ENCODE measurements around the gene MARCHF2.

DNA sequence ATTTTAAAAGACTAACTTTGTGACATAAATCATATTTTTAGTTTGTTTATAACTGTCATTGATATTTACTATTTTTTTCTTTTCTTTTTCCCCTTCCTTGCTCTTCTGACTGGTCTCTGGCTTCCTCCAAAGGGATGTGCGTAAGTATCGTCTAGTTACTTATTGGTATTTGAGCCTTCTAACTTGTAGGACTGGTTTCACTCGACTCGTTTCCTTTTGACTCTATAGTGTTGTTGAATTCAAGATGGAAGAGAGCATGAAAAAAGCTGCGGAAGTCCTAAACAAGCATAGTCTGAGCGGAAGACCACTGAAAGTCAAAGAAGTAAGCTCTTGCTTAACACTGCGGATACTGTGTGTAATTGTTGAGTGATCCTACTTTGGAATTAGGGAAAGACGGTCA lies 50.3 kb downstream of the MARCHF2 start:
- no peak for TF ChIP-seq POLR2A (IDR thresholded peaks at IDR 0.05)
- TF ChIP-seq, protein P1, sequence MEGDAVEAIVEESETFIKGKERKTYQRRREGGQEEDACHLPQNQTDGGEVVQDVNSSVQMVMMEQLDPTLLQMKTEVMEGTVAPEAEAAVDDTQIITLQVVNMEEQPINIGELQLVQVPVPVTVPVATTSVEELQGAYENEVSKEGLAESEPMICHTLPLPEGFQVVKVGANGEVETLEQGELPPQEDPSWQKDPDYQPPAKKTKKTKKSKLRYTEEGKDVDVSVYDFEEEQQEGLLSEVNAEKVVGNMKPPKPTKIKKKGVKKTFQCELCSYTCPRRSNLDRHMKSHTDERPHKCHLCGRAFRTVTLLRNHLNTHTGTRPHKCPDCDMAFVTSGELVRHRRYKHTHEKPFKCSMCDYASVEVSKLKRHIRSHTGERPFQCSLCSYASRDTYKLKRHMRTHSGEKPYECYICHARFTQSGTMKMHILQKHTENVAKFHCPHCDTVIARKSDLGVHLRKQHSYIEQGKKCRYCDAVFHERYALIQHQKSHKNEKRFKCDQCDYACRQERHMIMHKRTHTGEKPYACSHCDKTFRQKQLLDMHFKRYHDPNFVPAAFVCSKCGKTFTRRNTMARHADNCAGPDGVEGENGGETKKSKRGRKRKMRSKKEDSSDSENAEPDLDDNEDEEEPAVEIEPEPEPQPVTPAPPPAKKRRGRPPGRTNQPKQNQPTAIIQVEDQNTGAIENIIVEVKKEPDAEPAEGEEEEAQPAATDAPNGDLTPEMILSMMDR (IDR thresholded peaks at IDR 0.05) = no peak
